Endothelial cell of umbilical vein (primary cell): ENCODE data around the gene WFDC13.

Experiments
- EZH2 ChIP-seq: IDR thresholded peaks from 2 replicates; pipeline ENCODE4 v1.6.1; 2012; ENCODE audit warnings: borderline replicate concordance, low read depth, mild to moderate bottlenecking, moderate library complexity, low read length, inconsistent platforms; ENCODE audit not compliant: severe bottlenecking
- JUN ChIP-seq: IDR thresholded peaks from 2 replicates; pipeline ENCODE4 v1.6.1; 2011; ENCODE audit warnings: borderline replicate concordance, low read depth; ENCODE audit not compliant: insufficient read length, insufficient read depth
- POLR2A ChIP-seq: IDR thresholded peaks from 2 replicates; pipeline ENCODE4 v1.6.1; 2012; ENCODE audit warnings: low read depth, mild to moderate bottlenecking, control low read depth, low read length
- POLR2AphosphoS5 ChIP-seq: IDR thresholded peaks from 2 replicates; pipeline ENCODE4 v1.6.1; 2012; ENCODE audit warnings: low read depth, mild to moderate bottlenecking, control low read depth, low read length, moderate library complexity; ENCODE audit not compliant: insufficient read depth
- TF ChIP-seq, protein P1 (sequence below), 2 donors: IDR thresholded peaks; 1 replicate in 1 of 2; 2 replicates in 1 of 2; pipeline ENCODE4 v1.5.1; 2011; ENCODE audit warnings: low read length in 2 of 2, mild to moderate bottlenecking in 2 of 2, moderate library complexity in 2 of 2, control low read depth in 1 of 2, inconsistent platforms in 1 of 2, low read depth in 1 of 2; ENCODE audit not compliant: insufficient read depth in 1 of 2; ENCODE audit errors: extremely low read depth in 1 of 2
- TF ChIP-seq, protein P2 (sequence below): IDR thresholded peaks from 2 replicates; pipeline ENCODE4 v1.6.1; 2011; ENCODE audit not compliant: insufficient read depth, insufficient read length

DNA sequence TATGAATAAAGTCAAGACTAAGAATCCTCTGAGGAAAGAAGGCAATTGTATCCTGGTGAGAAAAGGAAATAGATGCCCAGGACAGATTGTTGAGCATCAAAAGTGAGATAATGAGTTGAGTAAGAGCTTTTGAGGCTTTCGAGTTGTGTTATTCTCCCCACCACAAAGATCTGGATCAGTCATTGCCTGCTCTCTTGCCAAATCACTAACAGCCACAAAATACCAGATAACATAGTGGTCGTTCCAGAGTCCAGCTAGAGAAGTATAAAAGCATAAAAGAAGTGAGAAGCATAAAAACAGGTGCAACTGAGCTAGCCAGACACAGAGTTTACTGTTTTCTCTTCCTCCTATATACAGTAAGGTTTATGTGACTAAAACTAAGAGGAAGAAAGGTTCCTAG is 25.2 kb downstream of the WFDC13 start:
- TF ChIP-seq, protein P1, sequence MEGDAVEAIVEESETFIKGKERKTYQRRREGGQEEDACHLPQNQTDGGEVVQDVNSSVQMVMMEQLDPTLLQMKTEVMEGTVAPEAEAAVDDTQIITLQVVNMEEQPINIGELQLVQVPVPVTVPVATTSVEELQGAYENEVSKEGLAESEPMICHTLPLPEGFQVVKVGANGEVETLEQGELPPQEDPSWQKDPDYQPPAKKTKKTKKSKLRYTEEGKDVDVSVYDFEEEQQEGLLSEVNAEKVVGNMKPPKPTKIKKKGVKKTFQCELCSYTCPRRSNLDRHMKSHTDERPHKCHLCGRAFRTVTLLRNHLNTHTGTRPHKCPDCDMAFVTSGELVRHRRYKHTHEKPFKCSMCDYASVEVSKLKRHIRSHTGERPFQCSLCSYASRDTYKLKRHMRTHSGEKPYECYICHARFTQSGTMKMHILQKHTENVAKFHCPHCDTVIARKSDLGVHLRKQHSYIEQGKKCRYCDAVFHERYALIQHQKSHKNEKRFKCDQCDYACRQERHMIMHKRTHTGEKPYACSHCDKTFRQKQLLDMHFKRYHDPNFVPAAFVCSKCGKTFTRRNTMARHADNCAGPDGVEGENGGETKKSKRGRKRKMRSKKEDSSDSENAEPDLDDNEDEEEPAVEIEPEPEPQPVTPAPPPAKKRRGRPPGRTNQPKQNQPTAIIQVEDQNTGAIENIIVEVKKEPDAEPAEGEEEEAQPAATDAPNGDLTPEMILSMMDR (IDR thresholded peaks at IDR 0.05; ENCODE audit: extremely low read depth in 1 of 2, insufficient read depth in 1 of 2, low read depth in 1 of 2, low read length in 2 of 2) = no peak
- no peak for TF ChIP-seq POLR2A
- TF ChIP-seq EZH2 = no peak
- TF ChIP-seq, protein P2, sequence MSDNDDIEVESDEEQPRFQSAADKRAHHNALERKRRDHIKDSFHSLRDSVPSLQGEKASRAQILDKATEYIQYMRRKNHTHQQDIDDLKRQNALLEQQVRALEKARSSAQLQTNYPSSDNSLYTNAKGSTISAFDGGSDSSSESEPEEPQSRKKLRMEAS = no peak
- no peak for TF ChIP-seq POLR2AphosphoS5
- TF ChIP-seq JUN = no peak
